AG09319 (cell line): ENCODE measurements around the gene RBFOX1.

Experiments used
- DNase-seq: peaks from one replicate; pipeline ENCODE4 v3.0.0-alpha.2; 2010; ENCODE audit warnings: low read depth; ENCODE audit errors: extremely low read depth
- TF ChIP-seq, protein P1 (sequence below): IDR thresholded peaks from 2 replicates; pipeline ENCODE4 v1.5.1; 2011; ENCODE audit warnings: low read depth, mild to moderate bottlenecking, inconsistent platforms, low read length, moderate library complexity

Gene RBFOX1

GRCh38 chr16:7423434-7424044 lies 90.9 kb downstream of the RBFOX1 start:
- no peak for DNase-seq
- TF ChIP-seq, protein P1, sequence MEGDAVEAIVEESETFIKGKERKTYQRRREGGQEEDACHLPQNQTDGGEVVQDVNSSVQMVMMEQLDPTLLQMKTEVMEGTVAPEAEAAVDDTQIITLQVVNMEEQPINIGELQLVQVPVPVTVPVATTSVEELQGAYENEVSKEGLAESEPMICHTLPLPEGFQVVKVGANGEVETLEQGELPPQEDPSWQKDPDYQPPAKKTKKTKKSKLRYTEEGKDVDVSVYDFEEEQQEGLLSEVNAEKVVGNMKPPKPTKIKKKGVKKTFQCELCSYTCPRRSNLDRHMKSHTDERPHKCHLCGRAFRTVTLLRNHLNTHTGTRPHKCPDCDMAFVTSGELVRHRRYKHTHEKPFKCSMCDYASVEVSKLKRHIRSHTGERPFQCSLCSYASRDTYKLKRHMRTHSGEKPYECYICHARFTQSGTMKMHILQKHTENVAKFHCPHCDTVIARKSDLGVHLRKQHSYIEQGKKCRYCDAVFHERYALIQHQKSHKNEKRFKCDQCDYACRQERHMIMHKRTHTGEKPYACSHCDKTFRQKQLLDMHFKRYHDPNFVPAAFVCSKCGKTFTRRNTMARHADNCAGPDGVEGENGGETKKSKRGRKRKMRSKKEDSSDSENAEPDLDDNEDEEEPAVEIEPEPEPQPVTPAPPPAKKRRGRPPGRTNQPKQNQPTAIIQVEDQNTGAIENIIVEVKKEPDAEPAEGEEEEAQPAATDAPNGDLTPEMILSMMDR = no peak

- TF ChIP-seq, protein P1 = no peak
- DNase-seq = no peak
These were observed 93.5 kb downstream of the RBFOX1 start for GRCh38 chr16:7426161-7426560.

GRCh38 chr16:7431723-7432122 lies 99.1 kb downstream of the RBFOX1 start:
- TF ChIP-seq, protein P1 = no peak
- no peak for DNase-seq

DNA sequence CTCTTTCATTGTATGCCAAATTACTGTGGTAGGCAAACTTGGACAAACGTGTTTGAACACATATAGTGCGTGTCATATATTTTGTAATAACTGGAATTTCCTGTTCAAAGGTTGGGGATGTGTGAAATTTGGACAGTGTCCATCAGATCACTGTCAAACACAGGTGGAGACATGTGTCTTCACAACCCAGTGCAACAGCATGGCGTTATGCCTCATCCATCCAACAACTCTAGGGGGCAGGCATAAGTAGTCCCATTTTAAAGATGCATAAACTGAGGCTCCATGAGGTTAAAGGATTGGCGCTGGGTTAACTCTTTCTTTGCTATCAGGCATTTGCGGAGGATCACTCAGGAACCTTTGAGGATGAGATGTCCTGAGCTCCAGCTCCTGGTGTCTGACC lies 103.7 kb downstream of the RBFOX1 start:
- TF ChIP-seq, protein P1 = no peak
- DNase-seq = no peak

DNA sequence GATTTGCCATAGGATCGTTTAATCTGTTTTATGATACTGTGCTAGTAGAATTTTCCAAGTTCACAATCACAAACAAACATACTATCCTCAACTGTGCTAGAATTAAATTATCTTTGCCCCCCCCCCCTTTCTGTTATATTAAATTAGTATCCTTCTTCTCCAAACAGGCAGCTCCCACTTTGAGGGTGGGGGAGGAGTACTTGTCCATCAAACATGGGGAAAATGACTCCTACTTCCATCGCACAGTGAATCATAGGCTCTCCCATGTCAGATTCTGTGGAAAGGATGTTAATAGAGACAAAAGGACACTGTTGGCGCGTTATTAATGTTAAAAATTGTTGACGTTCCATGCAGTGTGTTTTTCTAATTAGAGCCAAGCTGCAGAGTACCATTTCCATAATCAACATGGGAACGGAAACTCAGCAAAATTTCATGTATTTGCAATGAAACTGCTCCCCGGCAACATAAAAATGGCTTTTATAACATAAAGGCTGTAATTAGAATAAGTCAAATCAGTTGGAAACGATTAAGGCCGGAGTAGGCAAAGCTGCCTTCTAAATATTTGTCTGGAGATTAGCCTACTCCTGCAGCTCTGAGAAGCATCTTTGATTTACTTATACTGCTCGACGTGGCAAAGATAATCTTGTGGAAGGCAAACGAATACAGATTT lies 104.6 kb downstream of the RBFOX1 start:
- TF ChIP-seq, protein P1 = no peak
- no peak for DNase-seq

- TF ChIP-seq, protein P1 = no peak
- no peak for DNase-seq
These were observed 105.2 kb downstream of the RBFOX1 start for GRCh38 chr16:7437843-7438242.

GRCh38 chr16:7438601-7439000 lies 106.0 kb downstream of the RBFOX1 start:
- TF ChIP-seq, protein P1 = no peak
- no peak for DNase-seq
